ENCODE data around the gene VAV3. TPM values are rescaled to one million over a fixed set of nuclear protein-coding genes. Genes with fewer than 3 reads are reported as not detected.

VAV3 gene
- polyA plus RNA-seq, 1 donor (not counting 4 experiments of a cell fraction or from before 2014, with no cell fraction given) = 19.6 TPM

GRCh38 chr1:107640207-107640606 is 324.8 kb downstream of the VAV3 start:
- no peak for FAIRE-seq
- Histone ChIP-seq H3K27ac (ENCODE audit: control insufficient read depth, insufficient read depth, low read length) (no peak overlapping the region), H3K4me2 (ENCODE audit: control insufficient read depth, extremely low read depth, insufficient read depth, low read depth, low read length) (no peak overlapping the region), H3K9me3 (ENCODE audit: control insufficient read depth, low read depth, low read length) (no peaks in the 10 kb centered on the region), H2AFZ (ENCODE audit: control insufficient read depth, low read length) (no peak overlapping the region), H3K79me2 (ENCODE audit: control insufficient read depth, insufficient read depth, low read length) (no peaks in the 10 kb centered on the region), H3K9ac (ENCODE audit: control insufficient read depth, extremely low read depth, insufficient read depth, low read length) (no peak overlapping the region), H3K4me3 (ENCODE audit: control insufficient read depth in 2 of 3, extremely low read depth in 1 of 3, insufficient read depth in 2 of 3, low read depth in 1 of 3, low read length in 3 of 3) (no peak overlapping the region), H3K9me1 (ENCODE audit: control insufficient read depth, extremely low read depth, insufficient read depth, low read length) (peaks cover 2% of the 10 kb centered on the region), H4K20me1 (ENCODE audit: control insufficient read depth, extremely low read depth, insufficient read depth, low read length) (no peaks in the 10 kb centered on the region), H3K27me3 (ENCODE audit: control insufficient read depth, extremely low read depth, insufficient read depth, low read length) (no peaks in the 10 kb centered on the region), H3K4me1 (ENCODE audit: control insufficient read depth, extremely low read depth, insufficient read depth, low read length) (peaks cover 11% of the 10 kb centered on the region), H3K36me3 (ENCODE audit: control insufficient read depth in 2 of 2, extremely low read depth in 1 of 2, insufficient read depth in 2 of 2, low read length in 2 of 2) (no peaks in the 10 kb centered on the region)
- dilution Hi-C loops (cut with MboI; ENCODE audit: extremely low pct_ligation_motif_present, low sequenced_read_pairs) = no loop called here
- no peak for DNase-seq (ENCODE audit: low read depth, low spot score)
- no peak for TF ChIP-seq EZH2 (IDR thresholded peaks at IDR 0.05; ENCODE audit: low read length)
- TF ChIP-seq, protein P1, sequence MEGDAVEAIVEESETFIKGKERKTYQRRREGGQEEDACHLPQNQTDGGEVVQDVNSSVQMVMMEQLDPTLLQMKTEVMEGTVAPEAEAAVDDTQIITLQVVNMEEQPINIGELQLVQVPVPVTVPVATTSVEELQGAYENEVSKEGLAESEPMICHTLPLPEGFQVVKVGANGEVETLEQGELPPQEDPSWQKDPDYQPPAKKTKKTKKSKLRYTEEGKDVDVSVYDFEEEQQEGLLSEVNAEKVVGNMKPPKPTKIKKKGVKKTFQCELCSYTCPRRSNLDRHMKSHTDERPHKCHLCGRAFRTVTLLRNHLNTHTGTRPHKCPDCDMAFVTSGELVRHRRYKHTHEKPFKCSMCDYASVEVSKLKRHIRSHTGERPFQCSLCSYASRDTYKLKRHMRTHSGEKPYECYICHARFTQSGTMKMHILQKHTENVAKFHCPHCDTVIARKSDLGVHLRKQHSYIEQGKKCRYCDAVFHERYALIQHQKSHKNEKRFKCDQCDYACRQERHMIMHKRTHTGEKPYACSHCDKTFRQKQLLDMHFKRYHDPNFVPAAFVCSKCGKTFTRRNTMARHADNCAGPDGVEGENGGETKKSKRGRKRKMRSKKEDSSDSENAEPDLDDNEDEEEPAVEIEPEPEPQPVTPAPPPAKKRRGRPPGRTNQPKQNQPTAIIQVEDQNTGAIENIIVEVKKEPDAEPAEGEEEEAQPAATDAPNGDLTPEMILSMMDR (optimal IDR thresholded peaks at IDR 0.05 in 1 of 3, IDR thresholded peaks at IDR 0.05 in 1 of 3, conservative IDR thresholded peaks at IDR 0.05 in 1 of 3; ENCODE audit: extremely low read depth in 1 of 3, insufficient read depth in 2 of 3, low read length in 3 of 3) = no peak

GRCh38 chr1:107637101-107637500 is 327.9 kb downstream of the VAV3 start:
- no peak overlapping the region for H3K9ac ChIP-seq (ENCODE audit: control insufficient read depth, extremely low read depth, insufficient read depth, low read length)
- no peak overlapping the region for H3K27ac ChIP-seq (ENCODE audit: control insufficient read depth, insufficient read depth, low read length)
- DNase-seq (ENCODE audit: low read depth, low spot score) (no peak), FAIRE-seq (no peak)
- H3K36me3 ChIP-seq (ENCODE audit: control insufficient read depth in 2 of 2, extremely low read depth in 1 of 2, insufficient read depth in 2 of 2, low read length in 2 of 2) = no peaks in the 10 kb centered on the region
- no peak overlapping the region for H2AFZ ChIP-seq (ENCODE audit: control insufficient read depth, low read length)
- no peaks in the 10 kb centered on the region for H3K79me2 ChIP-seq (ENCODE audit: control insufficient read depth, insufficient read depth, low read length)
- no peaks in the 10 kb centered on the region for H3K27me3 ChIP-seq (ENCODE audit: control insufficient read depth, extremely low read depth, insufficient read depth, low read length)
- no peak overlapping the region for H3K4me2 ChIP-seq (ENCODE audit: control insufficient read depth, extremely low read depth, insufficient read depth, low read depth, low read length)
- H3K9me1 ChIP-seq (ENCODE audit: control insufficient read depth, extremely low read depth, insufficient read depth, low read length) = peaks cover 2% of the 10 kb centered on the region
- no peak for TF ChIP-seq EZH2 (IDR thresholded peaks at IDR 0.05; ENCODE audit: low read length)
- TF ChIP-seq, protein P1 (optimal IDR thresholded peaks at IDR 0.05 in 1 of 3, IDR thresholded peaks at IDR 0.05 in 1 of 3, conservative IDR thresholded peaks at IDR 0.05 in 1 of 3; ENCODE audit: extremely low read depth in 1 of 3, insufficient read depth in 2 of 3, low read length in 3 of 3) = no peak
- H3K4me3 ChIP-seq (ENCODE audit: control insufficient read depth in 2 of 3, extremely low read depth in 1 of 3, insufficient read depth in 2 of 3, low read depth in 1 of 3, low read length in 3 of 3) = no peak overlapping the region
- no peaks in the 10 kb centered on the region for H4K20me1 ChIP-seq (ENCODE audit: control insufficient read depth, extremely low read depth, insufficient read depth, low read length)
- dilution Hi-C loops (cut with MboI; ENCODE audit: extremely low pct_ligation_motif_present, low sequenced_read_pairs) = no loop called here
- H3K9me3 ChIP-seq (ENCODE audit: control insufficient read depth, low read depth, low read length) = no peaks in the 10 kb centered on the region
- H3K4me1 ChIP-seq (ENCODE audit: control insufficient read depth, extremely low read depth, insufficient read depth, low read length) = no peaks in the 10 kb centered on the region
